HL-60 (cell line): ENCODE data around the gene TNNC1.

Experiments used
- DNase-seq, 2 experiments: peaks; one replicate each; pipeline ENCODE4 v3.0.0-alpha.2; 2010 to 2020; ENCODE audit warnings: low read depth in 1 of 2, low spot score in 1 of 2
- H3K27ac ChIP-seq: fragments of 250-450 bp; sonication (Bioruptor Pico); replicated peaks from 2 replicates; pipeline ENCODE4 v1.5.1; 2020; ENCODE audit warnings: mild to moderate bottlenecking, moderate library complexity
- H3K27me3 ChIP-seq: fragments of 250-450 bp; sonication (Bioruptor Pico); 2 replicates; pipeline ENCODE4 v1.5.1; 2021; ENCODE audit warnings: mild to moderate bottlenecking, moderate library complexity; ENCODE audit not compliant: insufficient read depth, poor library complexity, severe bottlenecking
- H3K4me3 ChIP-seq: replicated peaks from 2 replicates; pipeline ENCODE4 v1.5.1; 2011; ENCODE audit warnings: mild to moderate bottlenecking, control low read depth, low read length; ENCODE audit not compliant: insufficient read depth
- CTCF ChIP-seq: IDR thresholded peaks from one replicate; pipeline ENCODE4 v1.5.1; 2011; ENCODE audit warnings: low read length, control low read depth, inconsistent platforms; ENCODE audit not compliant: insufficient read depth
- GABPA ChIP-seq: IDR thresholded peaks from 2 replicates; pipeline ENCODE4 v1.6.1; 2012; ENCODE audit warnings: low read depth
- POLR2AphosphoS5 ChIP-seq: IDR thresholded peaks from 2 replicates; pipeline ENCODE4 v1.6.1; 2012; ENCODE audit warnings: low read depth
- SPI1 ChIP-seq: IDR thresholded peaks from 2 replicates; pipeline ENCODE4 v1.6.1; 2012; ENCODE audit warnings: low read depth, mild to moderate bottlenecking, borderline replicate concordance
- TF ChIP-seq, protein P1 (sequence below): IDR thresholded peaks from 2 replicates; pipeline ENCODE4 v1.6.1; 2012; ENCODE audit warnings: low read depth; ENCODE audit not compliant: insufficient replicate concordance

The TNNC1 gene

DNA sequence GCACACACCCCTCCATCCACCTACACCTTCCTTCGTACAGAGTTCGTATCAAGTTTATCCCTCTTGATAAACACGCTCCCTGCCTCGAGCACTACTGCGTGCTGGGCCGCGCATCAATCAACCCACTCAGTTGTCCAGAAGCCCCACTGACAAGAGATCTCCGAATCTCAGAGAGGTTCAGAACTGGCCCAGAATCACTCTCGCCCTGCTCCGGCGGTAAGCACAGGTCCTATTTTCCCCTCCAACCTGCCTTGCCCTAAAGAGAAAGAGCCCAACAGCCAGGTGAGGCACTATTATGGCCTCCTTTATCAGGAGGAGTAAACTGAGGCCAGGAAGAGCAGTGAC, 1.1 kb upstream of the TNNC1 start:
- no peak for DNase-seq
- Histone ChIP-seq H3K27ac (peak overlapping the region; percentile 89), H3K27me3 (no peaks in the 10 kb centered on the region), H3K4me3 (peak overlapping the region; percentile 77)
- TF ChIP-seq SPI1, result no peak
- TF ChIP-seq POLR2AphosphoS5, result no peak
- TF ChIP-seq, protein P1, sequence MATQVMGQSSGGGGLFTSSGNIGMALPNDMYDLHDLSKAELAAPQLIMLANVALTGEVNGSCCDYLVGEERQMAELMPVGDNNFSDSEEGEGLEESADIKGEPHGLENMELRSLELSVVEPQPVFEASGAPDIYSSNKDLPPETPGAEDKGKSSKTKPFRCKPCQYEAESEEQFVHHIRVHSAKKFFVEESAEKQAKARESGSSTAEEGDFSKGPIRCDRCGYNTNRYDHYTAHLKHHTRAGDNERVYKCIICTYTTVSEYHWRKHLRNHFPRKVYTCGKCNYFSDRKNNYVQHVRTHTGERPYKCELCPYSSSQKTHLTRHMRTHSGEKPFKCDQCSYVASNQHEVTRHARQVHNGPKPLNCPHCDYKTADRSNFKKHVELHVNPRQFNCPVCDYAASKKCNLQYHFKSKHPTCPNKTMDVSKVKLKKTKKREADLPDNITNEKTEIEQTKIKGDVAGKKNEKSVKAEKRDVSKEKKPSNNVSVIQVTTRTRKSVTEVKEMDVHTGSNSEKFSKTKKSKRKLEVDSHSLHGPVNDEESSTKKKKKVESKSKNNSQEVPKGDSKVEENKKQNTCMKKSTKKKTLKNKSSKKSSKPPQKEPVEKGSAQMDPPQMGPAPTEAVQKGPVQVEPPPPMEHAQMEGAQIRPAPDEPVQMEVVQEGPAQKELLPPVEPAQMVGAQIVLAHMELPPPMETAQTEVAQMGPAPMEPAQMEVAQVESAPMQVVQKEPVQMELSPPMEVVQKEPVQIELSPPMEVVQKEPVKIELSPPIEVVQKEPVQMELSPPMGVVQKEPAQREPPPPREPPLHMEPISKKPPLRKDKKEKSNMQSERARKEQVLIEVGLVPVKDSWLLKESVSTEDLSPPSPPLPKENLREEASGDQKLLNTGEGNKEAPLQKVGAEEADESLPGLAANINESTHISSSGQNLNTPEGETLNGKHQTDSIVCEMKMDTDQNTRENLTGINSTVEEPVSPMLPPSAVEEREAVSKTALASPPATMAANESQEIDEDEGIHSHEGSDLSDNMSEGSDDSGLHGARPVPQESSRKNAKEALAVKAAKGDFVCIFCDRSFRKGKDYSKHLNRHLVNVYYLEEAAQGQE, result no peak
- no peak for TF ChIP-seq CTCF
- TF ChIP-seq GABPA, result no peak

- DNase-seq, result no peak
- H3K4me3 ChIP-seq, result no peak overlapping the region
- no peaks in the 10 kb centered on the region for H3K27me3 ChIP-seq
- TF ChIP-seq GABPA (no peak), POLR2AphosphoS5 (no peak), SPI1 (peak; percentile 43; the same call in 1 of the 2 replicates), CTCF (no peak)
- TF ChIP-seq, protein P1, result no peak
- no peak overlapping the region for H3K27ac ChIP-seq
Observed at GRCh38 chr3:52454250-52454937, 553 bp upstream of the TNNC1 start.

GRCh38 chr3:52452570-52453221, 1.1 kb downstream of the TNNC1 start:
- no peaks in the 10 kb centered on the region for H3K27me3 ChIP-seq
- DNase-seq, result no peak
- H3K4me3 ChIP-seq, result no peak overlapping the region
- no peak overlapping the region for H3K27ac ChIP-seq
- TF ChIP-seq POLR2AphosphoS5, result no peak
- no peak for TF ChIP-seq GABPA
- TF ChIP-seq CTCF, result no peak
- TF ChIP-seq, protein P1, result no peak
- TF ChIP-seq SPI1, result no peak
